Suprapubic skin (tissue), 4 donors: ENCODE data around the gene UGT1A7.

ENCODE experiments used
- EP300 ChIP-seq: sonication (generic); formaldehyde crosslinking; IDR thresholded peaks from one replicate; pipeline ENCODE4 v1.6.1; 2017; ENCODE audit warnings: antibody characterized with exemption
- POLR2AphosphoS5 ChIP-seq, 3 donors: sonication (generic); formaldehyde crosslinking; IDR thresholded peaks; one replicate each; pipeline ENCODE4 v1.6.1; 2017; ENCODE audit warnings: antibody characterized with exemption in 3 of 3
- TF ChIP-seq, protein P1 (sequence below), 2 donors: fragments of 200-600 bp in 1 of 2; fragments of 450-650 bp in 1 of 2; sonication (generic) in 1 of 2; IDR thresholded peaks; one replicate each; pipeline ENCODE4 v1.5.1; 2016 to 2019; ENCODE audit warnings: antibody characterized with exemption in 2 of 2, mild to moderate bottlenecking in 1 of 2, moderate library complexity in 1 of 2

- TF ChIP-seq, protein P1, sequence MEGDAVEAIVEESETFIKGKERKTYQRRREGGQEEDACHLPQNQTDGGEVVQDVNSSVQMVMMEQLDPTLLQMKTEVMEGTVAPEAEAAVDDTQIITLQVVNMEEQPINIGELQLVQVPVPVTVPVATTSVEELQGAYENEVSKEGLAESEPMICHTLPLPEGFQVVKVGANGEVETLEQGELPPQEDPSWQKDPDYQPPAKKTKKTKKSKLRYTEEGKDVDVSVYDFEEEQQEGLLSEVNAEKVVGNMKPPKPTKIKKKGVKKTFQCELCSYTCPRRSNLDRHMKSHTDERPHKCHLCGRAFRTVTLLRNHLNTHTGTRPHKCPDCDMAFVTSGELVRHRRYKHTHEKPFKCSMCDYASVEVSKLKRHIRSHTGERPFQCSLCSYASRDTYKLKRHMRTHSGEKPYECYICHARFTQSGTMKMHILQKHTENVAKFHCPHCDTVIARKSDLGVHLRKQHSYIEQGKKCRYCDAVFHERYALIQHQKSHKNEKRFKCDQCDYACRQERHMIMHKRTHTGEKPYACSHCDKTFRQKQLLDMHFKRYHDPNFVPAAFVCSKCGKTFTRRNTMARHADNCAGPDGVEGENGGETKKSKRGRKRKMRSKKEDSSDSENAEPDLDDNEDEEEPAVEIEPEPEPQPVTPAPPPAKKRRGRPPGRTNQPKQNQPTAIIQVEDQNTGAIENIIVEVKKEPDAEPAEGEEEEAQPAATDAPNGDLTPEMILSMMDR (IDR thresholded peaks at IDR 0.05): no peak
- TF ChIP-seq POLR2AphosphoS5 (IDR thresholded peaks at IDR 0.05) (no peak), EP300 (no peak)
These were observed 112.5 kb downstream of the UGT1A7 start for GRCh38 chr2:233794128-233794658.
